Stomach (tissue), 9 donors: ENCODE measurements around the gene DLG5. TPM values are rescaled to one million over a fixed set of nuclear protein-coding genes. Genes with fewer than 3 reads are reported as not detected.
"Not testable (repeated sequence)": the region's sequence is repeated elsewhere in the genome, so short reads cannot be mapped to it uniquely, and the experiment has no call there.

Experiments
- DNase-seq, 2 donors: peaks; one replicate each; pipeline versions ENCODE4 v3.0.0 to v3.0.0-alpha.2; 2013 to 2019
- H3K27ac ChIP-seq, 5 donors: fragments of 200-600 bp in 4 of 5; sonication (generic) in 4 of 5; one replicate each; pipeline ENCODE4 v1.5.1; 2013 to 2019; ENCODE audit warnings: mild to moderate bottlenecking in 1 of 5, moderate library complexity in 1 of 5
- H3K27me3 ChIP-seq, 3 donors: fragments of 200-600 bp; sonication (generic); one replicate each; pipeline ENCODE4 v1.5.1; 2017 to 2019; ENCODE audit warnings: mixed run types in 1 of 3
- H3K36me3 ChIP-seq, 4 donors: fragments of 200-600 bp; sonication (generic); 1 replicate in 3 of 4; 2 replicates in 1 of 4; pipeline ENCODE4 v1.5.1; 2016 to 2019
- H3K4me1 ChIP-seq, 4 donors: fragments of 200-600 bp; sonication (generic); one replicate each; pipeline ENCODE4 v1.5.1; 2016 to 2019
- H3K4me3 ChIP-seq, 4 donors: fragments of 200-600 bp; sonication (generic) in 3 of 4; one replicate each; pipeline ENCODE4 v1.5.1; 2016 to 2019; ENCODE audit warnings: mild to moderate bottlenecking in 1 of 4
- H3K9me3 ChIP-seq, 4 donors: fragments of 200-600 bp; sonication (generic); one replicate each; pipeline ENCODE4 v1.5.1; 2016 to 2019
- EP300 ChIP-seq: sonication (generic); formaldehyde crosslinking; IDR thresholded peaks from one replicate; pipeline ENCODE4 v1.6.1; 2017; ENCODE audit warnings: antibody characterized with exemption
- POLR2A ChIP-seq, 4 donors: fragments of 450-650 bp; IDR thresholded peaks; one replicate each; pipeline ENCODE4 v1.6.1; 2016; ENCODE audit warnings: antibody characterized with exemption in 4 of 4, control low read depth in 2 of 4, mild to moderate bottlenecking in 1 of 4, moderate library complexity in 1 of 4
- POLR2AphosphoS5 ChIP-seq, 3 donors: sonication (generic); formaldehyde crosslinking; IDR thresholded peaks; one replicate each; pipeline ENCODE4 v1.6.1; 2016; ENCODE audit warnings: antibody characterized with exemption in 3 of 3
- WGBS, 5 donors: extraction: QIAGEN DNeasy Blood & Tissue Kit in 3 of 5; methylation state at CpG; one replicate each; pipeline versions ENCODE4 v1.1.5 to v1.1.7; 2013 to 2018; 5-methylcytosine and 5-hydroxymethylcytosine counted together
- intact Hi-C: fragments of 100-400 bp; cut with DNase I; formaldehyde crosslinking; loops from one replicate; pipeline ENCODE4 v1.15.1; 2023; ENCODE audit warnings: low total_unique reads
- polyA plus RNA-seq, 3 donors: library from polyadenylated mRNA; stranded (reverse); fragments of 200-250 nt; gene quantifications; one replicate each; pipeline ENCODE4 v1.2.3, GENCODE V29; 2013
- total RNA-seq, 5 donors: library from RNA; depleted of rRNA; stranded (reverse); fragments of >200 nt; gene quantifications; one replicate each; pipeline versions ENCODE4 v1.1.0 to v1.2.3, GENCODE V29; 2014 to 2016
- TF ChIP-seq, protein P1 (sequence below), 7 experiments: fragments of 450-650 bp in 4 of 7; fragments of 200-600 bp in 3 of 7; sonication (generic) in 3 of 7; IDR thresholded peaks; one replicate each; pipeline ENCODE4 v1.5.1; 2016 to 2019; ENCODE audit warnings: antibody characterized with exemption in 7 of 7, control low read depth in 2 of 7, mild to moderate bottlenecking in 1 of 7
- donor health status: healthy with polysubstance abuse.
- donor health status: Bipolar disorder and iron deficiency.
- donor health status: healthy.

Gene DLG5
- total and polyA plus RNA-seq, 8 donors = 9.2 to 134 (median 32.7) TPM

DNA sequence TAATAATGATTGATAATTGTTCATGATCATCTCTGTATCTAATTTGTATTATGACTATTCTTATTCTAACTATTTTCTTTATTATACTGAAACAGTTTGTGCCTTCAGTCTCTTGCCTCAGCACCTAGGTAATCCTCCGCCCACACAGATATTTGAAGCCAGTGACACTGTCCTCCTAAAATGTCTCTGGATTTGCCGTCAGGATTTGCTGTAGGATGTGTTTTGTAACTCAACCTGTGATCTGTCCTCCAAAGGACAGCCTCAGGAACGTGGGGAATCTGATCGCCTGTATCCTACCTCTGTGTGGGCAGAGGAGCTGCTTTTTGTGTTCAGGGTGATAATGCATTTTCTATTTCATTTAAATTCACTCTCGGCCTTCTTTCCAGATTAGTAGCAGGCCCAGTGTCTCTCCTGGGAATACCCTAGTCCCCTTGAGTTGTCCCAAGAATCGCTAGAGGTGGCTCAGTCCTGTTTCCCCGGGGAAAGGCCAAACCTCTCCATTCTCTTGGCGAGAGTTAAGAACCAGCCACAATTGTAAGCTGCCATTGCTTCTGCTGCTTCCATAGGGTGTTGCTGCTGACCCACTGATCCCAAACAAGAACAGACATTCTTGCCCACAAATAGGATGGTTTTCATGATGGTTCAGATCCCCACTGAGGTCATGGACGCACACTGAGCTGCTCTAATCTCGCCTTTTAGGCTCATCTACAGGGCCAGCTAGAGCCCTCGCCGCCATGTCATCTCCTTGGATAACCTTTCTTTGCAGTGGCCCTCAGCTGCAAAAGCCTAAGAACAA is 152.7 kb downstream of the DLG5 start:
- H3K27me3 ChIP-seq = no peaks in the 10 kb centered on the region
- WGBS, 5 donors = 84 to 96% (median 90%) methylated on average over 12 of the region's 12 CpGs

DNA sequence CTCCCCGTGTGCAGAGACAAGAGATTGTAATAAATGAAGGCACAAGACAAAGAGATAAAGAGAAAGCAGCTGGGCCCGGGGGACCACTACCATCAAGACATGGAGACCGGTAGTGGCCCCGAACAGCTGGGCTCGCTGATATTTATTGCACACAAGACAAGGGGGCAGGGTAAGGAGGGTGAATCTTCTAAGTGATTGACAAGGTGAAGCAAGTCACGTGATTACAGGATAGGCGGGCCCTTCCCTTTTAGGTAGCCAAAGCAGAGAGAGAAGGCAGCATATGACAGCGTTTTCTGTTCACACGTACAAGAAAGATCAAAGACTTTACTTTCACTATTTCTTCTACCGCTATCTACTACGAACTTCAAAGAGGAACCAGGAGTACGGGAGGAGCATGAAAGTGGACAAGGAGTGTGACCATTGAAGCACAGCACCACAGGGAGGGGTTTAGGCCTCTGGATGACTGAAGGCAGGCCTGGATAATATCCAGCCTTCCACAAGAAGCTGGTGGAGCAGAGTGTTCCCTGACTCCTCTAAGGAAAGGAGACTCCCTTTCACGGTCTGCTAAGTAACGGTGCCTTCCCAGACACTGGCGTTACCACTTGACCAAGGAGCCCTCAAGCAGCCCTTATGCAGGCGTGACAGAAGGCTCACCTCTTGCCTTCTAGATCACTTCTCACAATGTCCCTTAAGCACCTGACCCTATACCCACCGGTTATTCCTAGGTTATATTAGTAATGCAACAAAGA is 153.5 kb downstream of the DLG5 start:
- H3K4me1 ChIP-seq, H3K36me3 ChIP-seq, intact Hi-C loops, H3K27me3 ChIP-seq, DNase-seq, H3K4me3 ChIP-seq: not testable (repeated sequence)
- H3K9me3 ChIP-seq = peaks cover 10 to 17% (median 12%) of the 10 kb centered on the region in 4 donors
- 80 to 88% (median 87%) methylated on average over 15 to 17 of the region's 17 CpGs for WGBS, 5 donors
- peak overlapping the region in 1 of 5 donors; percentile 49 for H3K27ac ChIP-seq

More for the DNA sequence above, 152.7 kb downstream of the DLG5 start:
- no peaks in the 10 kb centered on the region for H3K36me3 ChIP-seq
- peak overlapping the region in 1 of 5 donors; percentile 27 for H3K27ac ChIP-seq
- peaks cover 10 to 17% (median 12%) of the 10 kb centered on the region in 4 donors for H3K9me3 ChIP-seq
- intact Hi-C loops = no loop called here
- TF ChIP-seq POLR2AphosphoS5 (IDR thresholded peaks at IDR 0.05) = no peak
- TF ChIP-seq, protein P1, sequence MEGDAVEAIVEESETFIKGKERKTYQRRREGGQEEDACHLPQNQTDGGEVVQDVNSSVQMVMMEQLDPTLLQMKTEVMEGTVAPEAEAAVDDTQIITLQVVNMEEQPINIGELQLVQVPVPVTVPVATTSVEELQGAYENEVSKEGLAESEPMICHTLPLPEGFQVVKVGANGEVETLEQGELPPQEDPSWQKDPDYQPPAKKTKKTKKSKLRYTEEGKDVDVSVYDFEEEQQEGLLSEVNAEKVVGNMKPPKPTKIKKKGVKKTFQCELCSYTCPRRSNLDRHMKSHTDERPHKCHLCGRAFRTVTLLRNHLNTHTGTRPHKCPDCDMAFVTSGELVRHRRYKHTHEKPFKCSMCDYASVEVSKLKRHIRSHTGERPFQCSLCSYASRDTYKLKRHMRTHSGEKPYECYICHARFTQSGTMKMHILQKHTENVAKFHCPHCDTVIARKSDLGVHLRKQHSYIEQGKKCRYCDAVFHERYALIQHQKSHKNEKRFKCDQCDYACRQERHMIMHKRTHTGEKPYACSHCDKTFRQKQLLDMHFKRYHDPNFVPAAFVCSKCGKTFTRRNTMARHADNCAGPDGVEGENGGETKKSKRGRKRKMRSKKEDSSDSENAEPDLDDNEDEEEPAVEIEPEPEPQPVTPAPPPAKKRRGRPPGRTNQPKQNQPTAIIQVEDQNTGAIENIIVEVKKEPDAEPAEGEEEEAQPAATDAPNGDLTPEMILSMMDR (IDR thresholded peaks at IDR 0.05) = no peak
- TF ChIP-seq POLR2A (IDR thresholded peaks at IDR 0.05) = no peak
- no peak for TF ChIP-seq EP300
- peak in 1 of 2 donors; percentile 2 for DNase-seq
- H3K4me1 ChIP-seq = no peaks in the 10 kb centered on the region
- H3K4me3 ChIP-seq = no peak overlapping the region

DNA sequence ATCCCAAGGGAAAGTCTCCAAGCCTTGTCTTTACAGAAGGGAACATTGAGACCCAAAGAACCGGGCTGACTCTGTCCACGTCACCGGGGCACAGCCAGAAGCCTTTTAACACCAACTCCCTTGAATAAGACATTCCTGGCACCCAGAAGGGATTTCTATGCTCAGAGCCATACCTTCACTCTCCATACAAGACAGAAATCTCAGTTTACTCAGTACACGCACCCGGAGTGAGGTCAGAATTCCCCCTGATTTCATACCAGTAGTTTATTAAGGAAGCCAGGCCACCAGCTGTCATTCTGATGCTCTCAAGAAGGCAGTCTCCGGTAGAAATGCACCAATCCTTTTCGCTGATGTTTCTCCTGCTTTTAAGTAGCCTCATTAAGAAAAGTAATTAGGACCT is 154.7 kb downstream of the DLG5 start:
- TF ChIP-seq POLR2A (IDR thresholded peaks at IDR 0.05) (no peak), EP300 (no peak), POLR2AphosphoS5 (IDR thresholded peaks at IDR 0.05) (no peak)
- TF ChIP-seq, protein P1 (IDR thresholded peaks at IDR 0.05) = no peak
- intact Hi-C loops = no loop called here
- no peak for DNase-seq
- peaks cover 4 to 8% (median 7%) of the 10 kb centered on the region in 4 donors for H3K9me3 ChIP-seq
- no peaks in the 10 kb centered on the region for H3K36me3 ChIP-seq
- 80 to 89% (median 85%) methylated on average over 7 of the region's 7 CpGs for WGBS, 5 donors
- H3K27me3 ChIP-seq = no peaks in the 10 kb centered on the region
- H3K27ac ChIP-seq = peak overlapping the region in 1 of 5 donors; percentile 49
- no peaks in the 10 kb centered on the region for H3K4me1 ChIP-seq
- H3K4me3 ChIP-seq = no peak overlapping the region

DNA sequence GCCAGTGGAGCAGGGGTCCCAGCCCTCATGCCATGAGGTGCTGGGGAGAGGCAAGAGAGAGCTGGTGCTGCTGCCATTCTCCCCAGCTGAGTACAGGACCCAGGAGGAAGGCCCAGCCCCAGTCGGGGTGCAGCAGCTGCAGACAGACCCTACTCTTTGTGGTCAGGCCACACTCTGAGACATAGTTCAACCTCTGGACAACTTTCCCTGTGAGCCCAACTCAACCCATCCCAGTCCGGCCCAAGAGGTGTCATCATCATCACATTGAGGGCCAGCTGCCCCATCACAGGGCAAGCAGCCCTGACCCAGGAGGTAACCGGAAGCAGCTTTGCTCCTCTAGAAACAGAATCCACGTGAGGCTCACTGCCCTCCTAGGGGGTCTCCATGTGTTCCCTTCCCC is 155.1 kb downstream of the DLG5 start:
- Histone ChIP-seq H3K4me3 (no peak overlapping the region), H3K27ac (peak overlapping the region in 1 of 5 donors; percentile 49), H3K4me1 (no peaks in the 10 kb centered on the region), H3K9me3 (peaks cover 0 to 4% (median 3%) of the 10 kb centered on the region in 4 donors), H3K36me3 (no peaks in the 10 kb centered on the region), H3K27me3 (no peaks in the 10 kb centered on the region)
- 74 to 91% (median 82%) methylated on average over 4 of the region's 4 CpGs for WGBS, 5 donors
- intact Hi-C loops = no loop called here
- TF ChIP-seq, protein P1 (IDR thresholded peaks at IDR 0.05) = no peak
- TF ChIP-seq EP300 (no peak), POLR2A (IDR thresholded peaks at IDR 0.05) (no peak), POLR2AphosphoS5 (IDR thresholded peaks at IDR 0.05) (no peak)
- DNase-seq = no peak
